SK-N-SH (cell line): ENCODE measurements around the gene SYT13.

Source experiments
- CTCF ChIP-seq: fragments of 200-600 bp; sonication (generic); IDR thresholded peaks from 2 replicates; pipeline ENCODE4 v1.6.1; 2017; ENCODE audit warnings: antibody characterized with exemption, mild to moderate bottlenecking, moderate library complexity
- EZH2phosphoT487 ChIP-seq: fragments of 200-600 bp; sonication (generic); IDR thresholded peaks from 2 replicates; pipeline ENCODE4 v1.6.1; 2017; ENCODE audit warnings: low read depth, mixed run types, mild to moderate bottlenecking, antibody characterized with exemption, moderate library complexity, borderline replicate concordance
- JUND ChIP-seq: IDR thresholded peaks from 2 replicates; pipeline ENCODE4 v1.4.0; 2012
- MAX ChIP-seq: IDR thresholded peaks from 2 replicates; pipeline ENCODE4 v1.4.0; 2012; ENCODE audit warnings: low read depth
- MEF2A ChIP-seq: IDR thresholded peaks from 2 replicates; pipeline ENCODE4 v1.4.0; 2012; ENCODE audit warnings: low read depth, borderline replicate concordance
- PBX3 ChIP-seq: IDR thresholded peaks from 2 replicates; pipeline ENCODE4; 2012
- RAD21 ChIP-seq: IDR thresholded peaks from 2 replicates; pipeline ENCODE4 v1.6.1; 2012; ENCODE audit warnings: mild to moderate bottlenecking, low read length
- RCOR1 ChIP-seq: fragments of 150-350 bp; IDR thresholded peaks from 2 replicates; pipeline ENCODE4 v1.6.1; 2017; ENCODE audit warnings: antibody characterized with exemption, low read length
- RFX5 ChIP-seq: IDR thresholded peaks from 2 replicates; pipeline ENCODE4 v1.6.1; 2012; ENCODE audit warnings: mild to moderate bottlenecking, improper control_type of control experiment, low read length
- RXRA ChIP-seq: IDR thresholded peaks from 2 replicates; pipeline ENCODE4 v1.4.0; 2012; ENCODE audit warnings: low read depth, mild to moderate bottlenecking, borderline replicate concordance
- SIN3A ChIP-seq: IDR thresholded peaks from 2 replicates; pipeline ENCODE4 v1.6.1; 2012; ENCODE audit warnings: low read depth, mild to moderate bottlenecking, low read length, moderate library complexity, borderline replicate concordance
- TAF1 ChIP-seq: IDR thresholded peaks from 2 replicates; pipeline ENCODE4 v1.6.1; 2012; ENCODE audit warnings: low read depth, mild to moderate bottlenecking, low read length, moderate library complexity, borderline replicate concordance
- USF2 ChIP-seq: fragments of 150-350 bp; IDR thresholded peaks from 2 replicates; pipeline ENCODE4 v1.6.1; 2017; ENCODE audit warnings: antibody characterized with exemption, low read length, low read depth, borderline replicate concordance
- YY1 ChIP-seq: IDR thresholded peaks from 2 replicates; pipeline ENCODE4 v1.4.0; 2012; ENCODE audit warnings: low read depth, mild to moderate bottlenecking

- TF ChIP-seq USF2 (no peak), YY1 (no peak), CTCF (no peak), EZH2phosphoT487 (no peak), TAF1 (no peak), RAD21 (no peak), SIN3A (no peak), JUND (no peak), RCOR1 (no peak), RXRA (no peak), MAX (no peak), MEF2A (no peak), PBX3 (no peak), RFX5 (no peak)
These were observed 32.1 kb downstream of the SYT13 start for GRCh38 chr11:45254070-45254469.
